Sigmoid colon (tissue), 4 donors: ENCODE measurements around the gene CNTN5.

Source experiments
- EP300 ChIP-seq, 4 donors: sonication (generic); formaldehyde crosslinking; IDR thresholded peaks; one replicate each; pipeline ENCODE4 v1.6.1; 2017; ENCODE audit warnings: antibody characterized with exemption in 4 of 4
- POLR2A ChIP-seq, 2 donors: fragments of 450-650 bp; IDR thresholded peaks; one replicate each; pipeline ENCODE4 v1.6.1; 2016; ENCODE audit warnings: antibody characterized with exemption in 2 of 2, mild to moderate bottlenecking in 2 of 2, moderate library complexity in 2 of 2
- POLR2AphosphoS5 ChIP-seq, 4 donors: sonication (generic); formaldehyde crosslinking; IDR thresholded peaks; one replicate each; pipeline ENCODE4 v1.6.1; 2017; ENCODE audit warnings: antibody characterized with exemption in 4 of 4
- TF ChIP-seq, protein P1 (sequence below), 4 experiments: fragments of 450-650 bp in 3 of 4; fragments of 200-600 bp in 1 of 4; IDR thresholded peaks; one replicate each; pipeline ENCODE4 v1.5.1; 2016 to 2019; ENCODE audit warnings: antibody characterized with exemption in 4 of 4, mild to moderate bottlenecking in 3 of 4, moderate library complexity in 2 of 4

DNA sequence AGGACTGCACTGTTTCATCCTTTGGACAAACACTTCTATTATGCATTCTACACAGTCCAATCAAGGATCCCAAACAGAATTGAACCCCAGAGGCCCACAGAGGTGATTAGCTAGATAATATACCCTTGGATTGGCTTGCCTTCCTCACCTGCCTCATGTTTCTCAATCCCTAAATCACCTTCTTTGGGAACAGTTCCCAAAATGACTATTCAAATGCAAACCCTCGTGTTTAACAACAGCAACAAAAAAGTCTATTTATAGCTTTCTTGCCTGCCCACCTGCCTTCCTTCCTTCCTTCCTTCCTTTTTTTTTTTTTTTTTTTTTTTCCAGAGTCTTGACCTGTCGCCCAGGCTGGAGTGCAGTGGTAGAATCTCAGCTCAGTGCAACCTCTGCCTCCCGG is 180.0 kb downstream of the CNTN5 start:
- TF ChIP-seq POLR2A (IDR thresholded peaks at IDR 0.05), result no peak
- TF ChIP-seq, protein P1, sequence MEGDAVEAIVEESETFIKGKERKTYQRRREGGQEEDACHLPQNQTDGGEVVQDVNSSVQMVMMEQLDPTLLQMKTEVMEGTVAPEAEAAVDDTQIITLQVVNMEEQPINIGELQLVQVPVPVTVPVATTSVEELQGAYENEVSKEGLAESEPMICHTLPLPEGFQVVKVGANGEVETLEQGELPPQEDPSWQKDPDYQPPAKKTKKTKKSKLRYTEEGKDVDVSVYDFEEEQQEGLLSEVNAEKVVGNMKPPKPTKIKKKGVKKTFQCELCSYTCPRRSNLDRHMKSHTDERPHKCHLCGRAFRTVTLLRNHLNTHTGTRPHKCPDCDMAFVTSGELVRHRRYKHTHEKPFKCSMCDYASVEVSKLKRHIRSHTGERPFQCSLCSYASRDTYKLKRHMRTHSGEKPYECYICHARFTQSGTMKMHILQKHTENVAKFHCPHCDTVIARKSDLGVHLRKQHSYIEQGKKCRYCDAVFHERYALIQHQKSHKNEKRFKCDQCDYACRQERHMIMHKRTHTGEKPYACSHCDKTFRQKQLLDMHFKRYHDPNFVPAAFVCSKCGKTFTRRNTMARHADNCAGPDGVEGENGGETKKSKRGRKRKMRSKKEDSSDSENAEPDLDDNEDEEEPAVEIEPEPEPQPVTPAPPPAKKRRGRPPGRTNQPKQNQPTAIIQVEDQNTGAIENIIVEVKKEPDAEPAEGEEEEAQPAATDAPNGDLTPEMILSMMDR (IDR thresholded peaks at IDR 0.05), result no peak
- TF ChIP-seq EP300 (IDR thresholded peaks at IDR 0.05), result no peak
- TF ChIP-seq POLR2AphosphoS5 (IDR thresholded peaks at IDR 0.05), result no peak
